ENCODE results near the gene CYP4A22. TPM values are rescaled to one million over a fixed set of nuclear protein-coding genes. Genes with fewer than 3 reads are reported as not detected.

The CYP4A22 gene
- total and polyA plus RNA-seq, 2 experiments from 2014 or later: not detected

DNA sequence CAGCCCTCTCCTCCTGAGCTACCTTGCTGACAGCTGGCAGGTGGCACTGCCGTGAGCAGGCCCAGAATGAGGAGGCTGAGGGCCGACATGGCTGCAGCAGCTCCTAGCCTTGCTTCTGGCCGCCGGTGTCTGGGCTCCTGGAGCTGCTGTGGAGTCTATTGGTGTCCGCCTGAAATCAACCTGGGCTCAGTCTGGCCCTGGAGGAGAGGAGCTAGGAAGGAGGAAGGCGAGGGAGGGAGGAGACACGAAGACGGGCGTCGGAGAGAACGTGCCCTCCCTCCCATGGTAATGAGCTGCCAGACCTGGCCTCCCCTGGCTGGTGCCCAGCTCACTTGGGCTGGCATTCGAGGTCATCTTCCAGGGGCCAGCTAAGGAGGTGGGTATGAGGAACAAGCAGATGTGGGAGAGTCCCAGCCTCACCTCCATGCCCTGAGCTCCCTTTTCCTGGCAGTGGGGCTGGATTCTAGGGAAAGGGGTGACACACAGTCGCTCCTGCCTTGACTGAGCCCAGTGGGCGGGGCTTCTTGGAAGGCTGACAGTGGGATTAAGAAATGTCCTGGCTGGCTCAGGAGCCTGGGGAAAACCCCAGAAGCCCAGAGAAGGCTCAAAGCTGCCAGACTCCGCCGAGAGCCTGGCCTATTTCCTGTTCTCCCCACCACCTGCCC, 52.7 kb downstream of the CYP4A22 start, which contains the start of gene PDZK1IP1:
Gene PDZK1IP1 (minus strand): TSS at position 193 of the 665 bp plus-strand sequence. CDS start 104 bp downstream, at position 89.
- H3K27ac Mint-ChIP-seq: no peak within 1 kb of the TSS
- H3K4me3 Mint-ChIP-seq: no peak within 1 kb of the TSS
- H3K4me1 Mint-ChIP-seq: peaks cover 36% of the 10 kb centered on the region
- TF ChIP-seq, protein P1, sequence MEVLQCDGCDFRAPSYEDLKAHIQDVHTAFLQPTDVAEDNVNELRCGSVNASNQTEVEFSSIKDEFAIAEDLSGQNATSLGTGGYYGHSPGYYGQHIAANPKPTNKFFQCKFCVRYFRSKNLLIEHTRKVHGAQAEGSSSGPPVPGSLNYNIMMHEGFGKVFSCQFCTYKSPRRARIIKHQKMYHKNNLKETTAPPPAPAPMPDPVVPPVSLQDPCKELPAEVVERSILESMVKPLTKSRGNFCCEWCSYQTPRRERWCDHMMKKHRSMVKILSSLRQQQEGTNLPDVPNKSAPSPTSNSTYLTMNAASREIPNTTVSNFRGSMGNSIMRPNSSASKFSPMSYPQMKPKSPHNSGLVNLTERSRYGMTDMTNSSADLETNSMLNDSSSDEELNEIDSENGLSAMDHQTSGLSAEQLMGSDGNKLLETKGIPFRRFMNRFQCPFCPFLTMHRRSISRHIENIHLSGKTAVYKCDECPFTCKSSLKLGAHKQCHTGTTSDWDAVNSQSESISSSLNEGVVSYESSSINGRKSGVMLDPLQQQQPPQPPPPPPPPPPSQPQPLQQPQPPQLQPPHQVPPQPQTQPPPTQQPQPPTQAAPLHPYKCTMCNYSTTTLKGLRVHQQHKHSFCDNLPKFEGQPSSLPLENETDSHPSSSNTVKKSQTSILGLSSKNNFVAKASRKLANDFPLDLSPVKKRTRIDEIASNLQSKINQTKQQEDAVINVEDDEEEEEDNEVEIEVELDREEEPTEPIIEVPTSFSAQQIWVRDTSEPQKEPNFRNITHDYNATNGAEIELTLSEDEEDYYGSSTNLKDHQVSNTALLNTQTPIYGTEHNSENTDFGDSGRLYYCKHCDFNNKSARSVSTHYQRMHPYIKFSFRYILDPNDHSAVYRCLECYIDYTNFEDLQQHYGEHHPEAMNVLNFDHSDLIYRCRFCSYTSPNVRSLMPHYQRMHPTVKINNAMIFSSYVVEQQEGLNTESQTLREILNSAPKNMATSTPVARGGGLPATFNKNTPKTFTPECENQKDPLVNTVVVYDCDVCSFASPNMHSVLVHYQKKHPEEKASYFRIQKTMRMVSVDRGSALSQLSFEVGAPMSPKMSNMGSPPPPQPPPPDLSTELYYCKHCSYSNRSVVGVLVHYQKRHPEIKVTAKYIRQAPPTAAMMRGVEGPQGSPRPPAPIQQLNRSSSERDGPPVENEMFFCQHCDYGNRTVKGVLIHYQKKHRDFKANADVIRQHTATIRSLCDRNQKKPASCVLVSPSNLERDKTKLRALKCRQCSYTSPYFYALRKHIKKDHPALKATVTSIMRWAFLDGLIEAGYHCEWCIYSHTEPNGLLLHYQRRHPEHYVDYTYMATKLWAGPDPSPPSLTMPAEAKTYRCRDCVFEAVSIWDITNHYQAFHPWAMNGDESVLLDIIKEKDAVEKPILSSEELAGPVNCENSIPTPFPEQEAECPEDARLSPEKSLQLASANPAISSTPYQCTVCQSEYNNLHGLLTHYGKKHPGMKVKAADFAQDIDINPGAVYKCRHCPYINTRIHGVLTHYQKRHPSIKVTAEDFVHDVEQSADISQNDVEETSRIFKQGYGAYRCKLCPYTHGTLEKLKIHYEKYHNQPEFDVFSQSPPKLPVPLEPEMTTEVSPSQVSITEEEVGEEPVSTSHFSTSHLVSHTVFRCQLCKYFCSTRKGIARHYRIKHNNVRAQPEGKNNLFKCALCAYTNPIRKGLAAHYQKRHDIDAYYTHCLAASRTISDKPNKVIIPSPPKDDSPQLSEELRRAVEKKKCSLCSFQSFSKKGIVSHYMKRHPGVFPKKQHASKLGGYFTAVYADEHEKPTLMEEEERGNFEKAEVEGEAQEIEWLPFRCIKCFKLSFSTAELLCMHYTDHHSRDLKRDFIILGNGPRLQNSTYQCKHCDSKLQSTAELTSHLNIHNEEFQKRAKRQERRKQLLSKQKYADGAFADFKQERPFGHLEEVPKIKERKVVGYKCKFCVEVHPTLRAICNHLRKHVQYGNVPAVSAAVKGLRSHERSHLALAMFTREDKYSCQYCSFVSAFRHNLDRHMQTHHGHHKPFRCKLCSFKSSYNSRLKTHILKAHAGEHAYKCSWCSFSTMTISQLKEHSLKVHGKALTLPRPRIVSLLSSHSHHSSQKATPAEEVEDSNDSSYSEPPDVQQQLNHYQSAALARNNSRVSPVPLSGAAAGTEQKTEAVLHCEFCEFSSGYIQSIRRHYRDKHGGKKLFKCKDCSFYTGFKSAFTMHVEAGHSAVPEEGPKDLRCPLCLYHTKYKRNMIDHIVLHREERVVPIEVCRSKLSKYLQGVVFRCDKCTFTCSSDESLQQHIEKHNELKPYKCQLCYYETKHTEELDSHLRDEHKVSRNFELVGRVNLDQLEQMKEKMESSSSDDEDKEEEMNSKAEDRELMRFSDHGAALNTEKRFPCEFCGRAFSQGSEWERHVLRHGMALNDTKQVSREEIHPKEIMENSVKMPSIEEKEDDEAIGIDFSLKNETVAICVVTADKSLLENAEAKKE (CRISPR knock-in tag; IDR thresholded peaks at IDR 0.05): no peak
- TF ChIP-seq, protein P2, sequence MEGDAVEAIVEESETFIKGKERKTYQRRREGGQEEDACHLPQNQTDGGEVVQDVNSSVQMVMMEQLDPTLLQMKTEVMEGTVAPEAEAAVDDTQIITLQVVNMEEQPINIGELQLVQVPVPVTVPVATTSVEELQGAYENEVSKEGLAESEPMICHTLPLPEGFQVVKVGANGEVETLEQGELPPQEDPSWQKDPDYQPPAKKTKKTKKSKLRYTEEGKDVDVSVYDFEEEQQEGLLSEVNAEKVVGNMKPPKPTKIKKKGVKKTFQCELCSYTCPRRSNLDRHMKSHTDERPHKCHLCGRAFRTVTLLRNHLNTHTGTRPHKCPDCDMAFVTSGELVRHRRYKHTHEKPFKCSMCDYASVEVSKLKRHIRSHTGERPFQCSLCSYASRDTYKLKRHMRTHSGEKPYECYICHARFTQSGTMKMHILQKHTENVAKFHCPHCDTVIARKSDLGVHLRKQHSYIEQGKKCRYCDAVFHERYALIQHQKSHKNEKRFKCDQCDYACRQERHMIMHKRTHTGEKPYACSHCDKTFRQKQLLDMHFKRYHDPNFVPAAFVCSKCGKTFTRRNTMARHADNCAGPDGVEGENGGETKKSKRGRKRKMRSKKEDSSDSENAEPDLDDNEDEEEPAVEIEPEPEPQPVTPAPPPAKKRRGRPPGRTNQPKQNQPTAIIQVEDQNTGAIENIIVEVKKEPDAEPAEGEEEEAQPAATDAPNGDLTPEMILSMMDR (conservative IDR thresholded peaks at IDR 0.05; ENCODE audit: low read depth in 2 of 2): no peak
- TF ChIP-seq, protein P3, sequence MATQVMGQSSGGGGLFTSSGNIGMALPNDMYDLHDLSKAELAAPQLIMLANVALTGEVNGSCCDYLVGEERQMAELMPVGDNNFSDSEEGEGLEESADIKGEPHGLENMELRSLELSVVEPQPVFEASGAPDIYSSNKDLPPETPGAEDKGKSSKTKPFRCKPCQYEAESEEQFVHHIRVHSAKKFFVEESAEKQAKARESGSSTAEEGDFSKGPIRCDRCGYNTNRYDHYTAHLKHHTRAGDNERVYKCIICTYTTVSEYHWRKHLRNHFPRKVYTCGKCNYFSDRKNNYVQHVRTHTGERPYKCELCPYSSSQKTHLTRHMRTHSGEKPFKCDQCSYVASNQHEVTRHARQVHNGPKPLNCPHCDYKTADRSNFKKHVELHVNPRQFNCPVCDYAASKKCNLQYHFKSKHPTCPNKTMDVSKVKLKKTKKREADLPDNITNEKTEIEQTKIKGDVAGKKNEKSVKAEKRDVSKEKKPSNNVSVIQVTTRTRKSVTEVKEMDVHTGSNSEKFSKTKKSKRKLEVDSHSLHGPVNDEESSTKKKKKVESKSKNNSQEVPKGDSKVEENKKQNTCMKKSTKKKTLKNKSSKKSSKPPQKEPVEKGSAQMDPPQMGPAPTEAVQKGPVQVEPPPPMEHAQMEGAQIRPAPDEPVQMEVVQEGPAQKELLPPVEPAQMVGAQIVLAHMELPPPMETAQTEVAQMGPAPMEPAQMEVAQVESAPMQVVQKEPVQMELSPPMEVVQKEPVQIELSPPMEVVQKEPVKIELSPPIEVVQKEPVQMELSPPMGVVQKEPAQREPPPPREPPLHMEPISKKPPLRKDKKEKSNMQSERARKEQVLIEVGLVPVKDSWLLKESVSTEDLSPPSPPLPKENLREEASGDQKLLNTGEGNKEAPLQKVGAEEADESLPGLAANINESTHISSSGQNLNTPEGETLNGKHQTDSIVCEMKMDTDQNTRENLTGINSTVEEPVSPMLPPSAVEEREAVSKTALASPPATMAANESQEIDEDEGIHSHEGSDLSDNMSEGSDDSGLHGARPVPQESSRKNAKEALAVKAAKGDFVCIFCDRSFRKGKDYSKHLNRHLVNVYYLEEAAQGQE (IDR thresholded peaks at IDR 0.05; ENCODE audit: unreplicated experiment): no peak
- TF ChIP-seq EZH2phosphoT487 (IDR thresholded peaks at IDR 0.05; ENCODE audit: unreplicated experiment) (no peak), POLR2AphosphoS5 (IDR thresholded peaks at IDR 0.05; ENCODE audit: low read depth) (no peak), NANOG (IDR thresholded peaks at IDR 0.05; ENCODE audit: borderline replicate concordance) (no peak), EZH2 (IDR thresholded peaks at IDR 0.05; ENCODE audit: low read depth, unreplicated experiment) (no peak), ETS1 (IDR thresholded peaks at IDR 0.05) (no peak), STAT1 (IDR thresholded peaks at IDR 0.05; ENCODE audit: unreplicated experiment) (no peak), CREB1 (CRISPR knock-in tag; IDR thresholded peaks at IDR 0.05; ENCODE audit: low read depth) (no peak), JUNB (IDR thresholded peaks at IDR 0.05; ENCODE audit: unreplicated experiment) (no peak), ZNF331 (CRISPR knock-in tag; IDR thresholded peaks at IDR 0.05; ENCODE audit: low read depth) (no peak), ZNF114 (CRISPR knock-in tag; IDR thresholded peaks at IDR 0.05) (no peak)
- H4K20me1 ChIP-seq (replicated peaks; ENCODE audit: insufficient read depth): peaks cover 7% of the 10 kb centered on the region; the same call in 1 of the 2 replicates
- DNase-seq (ENCODE audit: low spot score) (peak; percentile 46), ATAC-seq (peak; percentile 14)
- H3K27ac ChIP-seq (ENCODE audit: low read depth): no peak within 1 kb of the TSS
- H2AFZ ChIP-seq: no peak within 1 kb of the TSS
- H3K9me3 Mint-ChIP-seq: peaks cover 6% of the 10 kb centered on the region; the same call in 2 of the 3 replicates
- no peak within 1 kb of the TSS for H3K4me2 ChIP-seq
- 0 out of 2 replicates have a peak, but pooled peaks cover 3% of the 10 kb centered on the region for H3K9me2 ChIP-seq (ENCODE audit: insufficient read depth)
- no peaks in the 10 kb centered on the region for H3K79me2 ChIP-seq (replicated peaks; ENCODE audit: insufficient read depth)
- peaks cover 33% of the 10 kb centered on the region for H3K27me3 Mint-ChIP-seq (ENCODE audit: insufficient read depth, low read depth, poor library complexity)
- H3K36me3 ChIP-seq (ENCODE audit: insufficient read depth): no peaks in the 10 kb centered on the region
- H3K36me3 Mint-ChIP-seq (ENCODE audit: low read depth): no peaks in the 10 kb centered on the region
- H3K27me3 ChIP-seq (ENCODE audit: insufficient read depth): peaks cover 19% of the 10 kb centered on the region
- H3K4me1 ChIP-seq (ENCODE audit: insufficient read depth): peaks cover 25% of the 10 kb centered on the region
- no peak within 1 kb of the TSS for H3K4me3 ChIP-seq
- no peaks in the 10 kb centered on the region for H3F3A ChIP-seq (replicated peaks; ENCODE audit: low read depth)
